SK-N-SH (cell line): ENCODE results near the gene FAM171A2. TPM values are rescaled to one million over a fixed set of nuclear protein-coding genes. Genes with fewer than 3 reads are reported as not detected.

Experiments
- IRF3 ChIP-seq: fragments of 150-350 bp; IDR thresholded peaks from 2 replicates; pipeline ENCODE4 v1.6.1; 2016; ENCODE audit warnings: mild to moderate bottlenecking, low read depth, low read length
- MXI1 ChIP-seq: IDR thresholded peaks from 2 replicates; pipeline ENCODE4 v1.6.1; 2012; ENCODE audit warnings: mild to moderate bottlenecking, low read depth, low read length, improper control_type of control experiment
- PBX3 ChIP-seq: IDR thresholded peaks from 2 replicates; pipeline ENCODE4; 2012
- REST ChIP-seq: IDR thresholded peaks from 2 replicates; pipeline ENCODE4 v1.6.1; 2012; ENCODE audit warnings: mild to moderate bottlenecking, low read depth, low read length, moderate library complexity
- SIN3A ChIP-seq: IDR thresholded peaks from 2 replicates; pipeline ENCODE4 v1.6.1; 2012; ENCODE audit warnings: low read depth, mild to moderate bottlenecking, low read length, moderate library complexity, borderline replicate concordance
- SMC3 ChIP-seq: IDR thresholded peaks from 2 replicates; pipeline ENCODE4 v1.6.1; 2012; ENCODE audit warnings: low read depth, low read length, improper control_type of control experiment
- TAF1 ChIP-seq: IDR thresholded peaks from 2 replicates; pipeline ENCODE4 v1.6.1; 2012; ENCODE audit warnings: low read depth, mild to moderate bottlenecking, low read length, moderate library complexity, borderline replicate concordance
- TCF12 ChIP-seq: IDR thresholded peaks from 2 replicates; pipeline ENCODE4 v1.4.0; 2012
- TEAD4 ChIP-seq: IDR thresholded peaks from 2 replicates; pipeline ENCODE4 v1.4.0; 2012; ENCODE audit warnings: mild to moderate bottlenecking, borderline replicate concordance; ENCODE audit not compliant: insufficient read depth
- YY1 ChIP-seq: IDR thresholded peaks from 2 replicates; pipeline ENCODE4 v1.4.0; 2012; ENCODE audit warnings: low read depth, mild to moderate bottlenecking
- ZBTB33 ChIP-seq: IDR thresholded peaks from 2 replicates; pipeline ENCODE4 v1.4.0; 2012; ENCODE audit warnings: low read depth, borderline replicate concordance
- polyA plus RNA-seq, 3 experiments: library from polyadenylated mRNA; depleted of rRNA; stranded (reverse); fragments of >200 nt; gene quantifications; 2 replicates each; pipeline ENCODE4 v1.2.3, GENCODE V29; 2012

Gene FAM171A2
- polyA plus RNA-seq, 1 of the 3 experiments (the other 2 are of a cell fraction), result 4.9 TPM

GRCh38 chr17:44308320-44308818 is 55.3 kb downstream of the FAM171A2 start, which contains the start of gene RUNDC3A (continued):
- TF ChIP-seq REST (peak; percentile 100), SIN3A (peak; percentile 94), TAF1 (no peak), TCF12 (no peak), MXI1 (0 out of 2 replicates have a peak, but pooled peaks have one; percentile 37), SMC3 (0 out of 2 replicates have a peak, but pooled peaks have one; percentile 2), TEAD4 (no peak), YY1 (no peak), ZBTB33 (no peak), IRF3 (no peak), PBX3 (no peak)
